ENCODE results near the gene UCP3. TPM values are rescaled to one million over a fixed set of nuclear protein-coding genes. Genes with fewer than 3 reads are reported as not detected.

The UCP3 gene
- total RNA-seq, 3 donors from 2014 or later (not counting 1 experiment from before 2014, with no cell fraction given): 7.8 to 8.6 (median 8.5) TPM

DNA sequence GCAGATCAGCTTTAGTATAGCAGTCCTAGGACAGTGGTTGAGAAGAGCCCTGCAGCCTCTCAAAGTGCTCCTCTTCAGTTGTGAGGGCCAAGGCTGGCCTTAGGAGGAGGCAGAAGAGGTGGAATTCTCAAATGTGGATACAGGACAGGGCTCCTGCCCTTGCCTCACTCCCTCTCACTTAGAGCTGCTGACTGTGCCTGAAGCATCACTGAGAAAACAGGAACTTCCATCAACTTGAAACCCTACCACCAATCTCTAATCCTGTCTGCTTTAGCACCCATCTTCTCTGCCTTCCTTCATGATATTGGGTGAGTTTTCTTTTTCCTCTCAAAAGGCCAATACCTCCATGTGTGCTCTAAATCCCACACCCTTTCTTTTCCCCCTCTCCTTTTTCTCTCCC, 14.4 kb upstream of the UCP3 start:
- Mint-ChIP-seq H3K27me3 (ENCODE audit: low read depth in 2 of 2) (no peaks in the 10 kb centered on the region), H3K4me1 (peaks cover 21 to 24% of the 10 kb centered on the region in 2 donors), H3K36me3 (peaks cover 8% of the 10 kb centered on the region), H3K4me3 (no peak overlapping the region), H3K27ac (no peak overlapping the region), H3K9me3 (no peaks in the 10 kb centered on the region)
- Histone ChIP-seq H3K27ac (ENCODE audit: low read length) (no peak overlapping the region), H3K27me3 (ENCODE audit: control insufficient read depth, insufficient read depth, low read length) (no peaks in the 10 kb centered on the region), H3K36me3 (ENCODE audit: control insufficient read depth, insufficient read depth, low read length) (no peaks in the 10 kb centered on the region), H3K4me1 (ENCODE audit: control insufficient read depth, insufficient read depth, low read length) (peaks cover 50% of the 10 kb centered on the region), H3K9me3 (ENCODE audit: control insufficient read depth, insufficient read depth, low read length) (no peaks in the 10 kb centered on the region), H3K4me3 (ENCODE audit: low read length) (no peak overlapping the region)
- DNase-seq: no peak
- TF ChIP-seq, protein P1, sequence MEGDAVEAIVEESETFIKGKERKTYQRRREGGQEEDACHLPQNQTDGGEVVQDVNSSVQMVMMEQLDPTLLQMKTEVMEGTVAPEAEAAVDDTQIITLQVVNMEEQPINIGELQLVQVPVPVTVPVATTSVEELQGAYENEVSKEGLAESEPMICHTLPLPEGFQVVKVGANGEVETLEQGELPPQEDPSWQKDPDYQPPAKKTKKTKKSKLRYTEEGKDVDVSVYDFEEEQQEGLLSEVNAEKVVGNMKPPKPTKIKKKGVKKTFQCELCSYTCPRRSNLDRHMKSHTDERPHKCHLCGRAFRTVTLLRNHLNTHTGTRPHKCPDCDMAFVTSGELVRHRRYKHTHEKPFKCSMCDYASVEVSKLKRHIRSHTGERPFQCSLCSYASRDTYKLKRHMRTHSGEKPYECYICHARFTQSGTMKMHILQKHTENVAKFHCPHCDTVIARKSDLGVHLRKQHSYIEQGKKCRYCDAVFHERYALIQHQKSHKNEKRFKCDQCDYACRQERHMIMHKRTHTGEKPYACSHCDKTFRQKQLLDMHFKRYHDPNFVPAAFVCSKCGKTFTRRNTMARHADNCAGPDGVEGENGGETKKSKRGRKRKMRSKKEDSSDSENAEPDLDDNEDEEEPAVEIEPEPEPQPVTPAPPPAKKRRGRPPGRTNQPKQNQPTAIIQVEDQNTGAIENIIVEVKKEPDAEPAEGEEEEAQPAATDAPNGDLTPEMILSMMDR (IDR thresholded peaks at IDR 0.05): no peak
- no peak for ATAC-seq
- intact Hi-C loops (cut with micrococcal nuclease): loop anchor here (5.0 kb wide), 1 partner anchor 41 kb away; the partner anchor contains the start of gene UCP2

DNA sequence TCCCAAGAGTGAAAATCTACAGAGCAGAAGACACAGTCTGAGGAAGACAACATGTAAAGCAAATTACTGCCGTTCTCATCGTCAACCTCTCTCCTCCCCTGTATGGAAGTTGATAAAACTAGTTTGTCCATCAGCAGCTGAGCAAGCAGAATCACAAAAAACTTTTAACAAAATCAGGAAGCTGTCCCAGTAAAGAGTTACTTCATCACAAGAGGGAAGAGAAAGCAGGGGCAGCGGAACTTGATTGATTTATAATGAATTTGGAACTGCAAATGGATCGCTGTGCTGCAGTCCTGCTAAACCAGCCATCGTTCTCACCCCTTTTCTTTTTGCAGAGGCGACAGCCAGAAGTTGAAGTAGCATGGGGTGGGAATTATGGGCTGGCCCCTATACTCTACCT, 13.7 kb upstream of the UCP3 start:
- TF ChIP-seq, protein P1 (IDR thresholded peaks at IDR 0.05): no peak
- no peaks in the 10 kb centered on the region for H3K9me3 ChIP-seq (ENCODE audit: control insufficient read depth, insufficient read depth, low read length)
- no peak overlapping the region for H3K4me3 ChIP-seq (ENCODE audit: low read length)
- DNase-seq (no peak), ATAC-seq (no peak)
- no peak overlapping the region for H3K27ac ChIP-seq (ENCODE audit: low read length)
- intact Hi-C loops (cut with micrococcal nuclease): loop anchor here (5.0 kb wide), 1 partner anchor 40 kb away; the partner anchor contains the start of gene UCP2
- Mint-ChIP-seq H3K4me3 (no peak overlapping the region), H3K36me3 (peaks cover 8% of the 10 kb centered on the region), H3K27ac (no peak overlapping the region), H3K27me3 (ENCODE audit: low read depth in 2 of 2) (no peaks in the 10 kb centered on the region), H3K4me1 (peaks cover 19 to 22% of the 10 kb centered on the region in 2 donors), H3K9me3 (no peaks in the 10 kb centered on the region)
- WGBS (ENCODE audit: insufficient coverage): 96% methylated on average over 5 of the region's 6 CpGs
- peaks cover 56% of the 10 kb centered on the region for H3K4me1 ChIP-seq (ENCODE audit: control insufficient read depth, insufficient read depth, low read length)
- no peaks in the 10 kb centered on the region for H3K27me3 ChIP-seq (ENCODE audit: control insufficient read depth, insufficient read depth, low read length)
- no peaks in the 10 kb centered on the region for H3K36me3 ChIP-seq (ENCODE audit: control insufficient read depth, insufficient read depth, low read length)

DNA sequence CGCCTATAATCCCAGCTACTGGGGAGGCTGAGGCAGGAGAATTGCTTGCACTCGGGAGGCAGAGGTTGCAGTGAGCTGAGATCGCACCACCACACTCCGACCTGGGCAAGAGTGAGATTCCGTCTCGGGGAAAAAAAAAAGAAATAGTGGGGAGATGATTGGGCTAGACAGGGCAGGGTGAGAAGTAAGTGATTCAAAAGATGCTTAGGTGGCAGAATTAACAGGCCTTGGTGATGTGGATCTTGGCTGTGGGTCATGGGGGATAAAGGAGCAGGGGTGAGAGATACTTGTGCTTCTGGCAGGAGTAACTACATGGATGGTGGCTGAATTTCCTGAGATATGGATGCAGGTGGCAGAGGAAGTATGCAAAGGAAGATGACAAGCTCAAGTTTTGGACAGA, 13.1 kb upstream of the UCP3 start:
- H3K27ac Mint-ChIP-seq: no peak overlapping the region
- H3K27ac ChIP-seq (ENCODE audit: low read length): no peak overlapping the region
- 97% methylated on average over 6 of the region's 6 CpGs for WGBS (ENCODE audit: insufficient coverage)
- H3K4me1 ChIP-seq (ENCODE audit: control insufficient read depth, insufficient read depth, low read length): peaks cover 56% of the 10 kb centered on the region
- ATAC-seq: no peak
- H3K36me3 Mint-ChIP-seq: peaks cover 8% of the 10 kb centered on the region
- H3K4me3 Mint-ChIP-seq: no peak overlapping the region
- H3K36me3 ChIP-seq (ENCODE audit: control insufficient read depth, insufficient read depth, low read length): no peaks in the 10 kb centered on the region
- peaks cover 21 to 22% of the 10 kb centered on the region in 2 donors for H3K4me1 Mint-ChIP-seq
- no peaks in the 10 kb centered on the region for H3K27me3 Mint-ChIP-seq (ENCODE audit: low read depth in 2 of 2)
- H3K9me3 ChIP-seq (ENCODE audit: control insufficient read depth, insufficient read depth, low read length): no peaks in the 10 kb centered on the region
- no peak overlapping the region for H3K4me3 ChIP-seq (ENCODE audit: low read length)
- no peak for DNase-seq
- no peaks in the 10 kb centered on the region for H3K9me3 Mint-ChIP-seq
- intact Hi-C loops (cut with micrococcal nuclease): loop anchor here (5.0 kb wide), 1 partner anchor 40 kb away; the partner anchor contains the start of gene UCP2
- no peaks in the 10 kb centered on the region for H3K27me3 ChIP-seq (ENCODE audit: control insufficient read depth, insufficient read depth, low read length)
- TF ChIP-seq, protein P1 (IDR thresholded peaks at IDR 0.05): no peak

DNA sequence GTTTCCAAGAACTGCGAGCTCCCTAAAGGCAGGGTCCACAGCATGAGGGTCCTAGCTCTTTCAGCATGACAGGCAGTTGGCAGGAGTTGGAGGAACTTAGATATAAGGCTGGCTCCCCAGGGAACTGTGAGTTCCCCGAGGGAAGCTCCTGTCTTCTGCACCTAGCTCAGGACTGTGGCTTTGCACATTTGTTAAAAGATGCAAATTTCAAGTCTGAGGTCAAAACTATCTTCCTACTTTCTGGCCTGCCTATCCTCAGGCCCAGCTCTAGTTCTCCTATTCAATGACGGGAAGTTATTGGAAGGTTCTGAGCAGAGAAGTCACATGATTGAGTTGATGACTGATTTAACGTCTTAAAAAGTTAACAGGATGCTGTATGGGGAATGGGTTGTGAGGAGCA, 11.7 kb upstream of the UCP3 start:
- Mint-ChIP-seq H3K27ac (no peak overlapping the region), H3K36me3 (peaks cover 8% of the 10 kb centered on the region), H3K9me3 (no peaks in the 10 kb centered on the region), H3K27me3 (ENCODE audit: low read depth in 2 of 2) (no peaks in the 10 kb centered on the region), H3K4me3 (no peak overlapping the region), H3K4me1 (peaks cover 21 to 23% of the 10 kb centered on the region in 2 donors)
- Histone ChIP-seq H3K36me3 (ENCODE audit: control insufficient read depth, insufficient read depth, low read length) (peaks cover 5% of the 10 kb centered on the region), H3K27me3 (ENCODE audit: control insufficient read depth, insufficient read depth, low read length) (no peaks in the 10 kb centered on the region), H3K4me3 (ENCODE audit: low read length) (no peak overlapping the region), H3K9me3 (ENCODE audit: control insufficient read depth, insufficient read depth, low read length) (no peaks in the 10 kb centered on the region), H3K4me1 (ENCODE audit: control insufficient read depth, insufficient read depth, low read length) (peaks cover 49% of the 10 kb centered on the region), H3K27ac (ENCODE audit: low read length) (no peak overlapping the region)
- DNase-seq (no peak), ATAC-seq (no peak)
- intact Hi-C loops (cut with micrococcal nuclease): loop anchor here (1.0 to 5.0 kb wide), 3 partner anchors 15 to 38 kb away; partner anchors contain the start of gene UCP2
- WGBS (ENCODE audit: insufficient coverage): 37% methylated on average over 4 of the region's 4 CpGs
- TF ChIP-seq, protein P1 (IDR thresholded peaks at IDR 0.05): no peak
